Measurements from ENCODE around the gene SLC38A7. TPM values are rescaled to one million over a fixed set of nuclear protein-coding genes. Genes with fewer than 3 reads are reported as not detected.
A peak's percentile ranks its signal among the peaks of the same experiment; 100 is the strongest.

SLC38A7 gene
- polyA plus RNA-seq, 3 donors, result 5.1 to 23.4 (median 7.4) TPM

- Histone ChIP-seq H3K9ac (ENCODE audit: insufficient read depth, low read length, poor library complexity, severe bottlenecking) (no peak overlapping the region), H3K27ac (ENCODE audit: low read depth in 1 of 2, low read length in 2 of 2) (no peak overlapping the region), H3K79me2 (ENCODE audit: insufficient read depth, low read length) (peaks cover 100% of the 10 kb centered on the region), H3K27me3 (ENCODE audit: control insufficient read depth in 2 of 2, insufficient read depth in 2 of 2, low read length in 2 of 2) (no peaks in the 10 kb centered on the region), H3K4me3 (replicated peaks in 1 of 3; ENCODE audit: low read depth in 2 of 3, low read length in 3 of 3) (no peak overlapping the region), H3K36me3 (replicated peaks in 1 of 2; ENCODE audit: control insufficient read depth in 1 of 2, insufficient read depth in 2 of 2, low read length in 2 of 2) (peaks cover 51 to 90% of the 10 kb centered on the region in 2 donors), H4K20me1 (ENCODE audit: insufficient read depth, low read length) (peaks cover 100% of the 10 kb centered on the region), H3K4me2 (replicated peaks; ENCODE audit: extremely low read depth, low read length, poor library complexity, severe bottlenecking) (no peak overlapping the region), H3K9me3 (replicated peaks in 1 of 2; ENCODE audit: control insufficient read depth in 1 of 2, insufficient read depth in 1 of 2, low read length in 2 of 2) (no peaks in the 10 kb centered on the region), H3K4me1 (ENCODE audit: control insufficient read depth in 1 of 2, insufficient read depth in 2 of 2, low read length in 2 of 2) (no peaks in the 10 kb centered on the region), H2AFZ (ENCODE audit: insufficient read depth, low read depth, low read length, poor library complexity, severe bottlenecking) (no peak overlapping the region)
- Mint-ChIP-seq H3K4me3 (no peak overlapping the region), H3K27ac (peak overlapping the region in 1 of 7 donors; percentile 7), H3K36me3 (peaks cover 46 to 83% of the 10 kb centered on the region in 2 donors), H3K4me1 (no peaks in the 10 kb centered on the region), H3K27me3 (ENCODE audit: low read depth in 3 of 3) (no peaks in the 10 kb centered on the region), H3K9me3 (no peaks in the 10 kb centered on the region)
- WGBS (ENCODE audit: insufficient coverage), result 100% methylated on average over 3 of the region's 10 CpGs
- no peak for TF ChIP-seq CTCF (IDR thresholded peaks at IDR 0.05)
- intact Hi-C loops (cut with micrococcal nuclease), result loop anchor here in 1 of 2 donors (10.0 kb wide), 1 partner anchor 106 kb away; the partner anchor contains the start of gene SETD6
- DNase-seq, result no peak
These were observed 64.2 kb downstream of the SLC38A7 start for GRCh38 chr16:58620396-58620795.

- H3K4me1 Mint-ChIP-seq, result no peaks in the 10 kb centered on the region
- H3K27me3 ChIP-seq (ENCODE audit: control insufficient read depth in 2 of 2, insufficient read depth in 2 of 2, low read length in 2 of 2), result no peaks in the 10 kb centered on the region
- H3K9ac ChIP-seq (ENCODE audit: insufficient read depth, low read length, poor library complexity, severe bottlenecking), result no peak overlapping the region
- no peaks in the 10 kb centered on the region for H3K4me1 ChIP-seq (ENCODE audit: control insufficient read depth in 1 of 2, insufficient read depth in 2 of 2, low read length in 2 of 2)
- H3K27ac Mint-ChIP-seq, result peak overlapping the region in 1 of 7 donors; percentile 63
- H3K9me3 ChIP-seq (replicated peaks in 1 of 2; ENCODE audit: control insufficient read depth in 1 of 2, insufficient read depth in 1 of 2, low read length in 2 of 2), result no peaks in the 10 kb centered on the region
- peak overlapping the region in 1 of 2 donors; percentile 3 for H3K27ac ChIP-seq (ENCODE audit: low read depth in 1 of 2, low read length in 2 of 2)
- H3K4me3 ChIP-seq (replicated peaks in 1 of 3; ENCODE audit: low read depth in 2 of 3, low read length in 3 of 3), result no peak overlapping the region
- H3K79me2 ChIP-seq (ENCODE audit: insufficient read depth, low read length), result peaks cover 100% of the 10 kb centered on the region
- no peak for DNase-seq
- no peak overlapping the region for H2AFZ ChIP-seq (ENCODE audit: insufficient read depth, low read depth, low read length, poor library complexity, severe bottlenecking)
- intact Hi-C loops (cut with micrococcal nuclease), result no loop called here
- WGBS (ENCODE audit: insufficient coverage), result no CpG with 5 or more reads among the region's 3 CpGs
- H3K4me3 Mint-ChIP-seq, result no peak overlapping the region
- no peak for TF ChIP-seq CTCF (IDR thresholded peaks at IDR 0.05)
- H3K4me2 ChIP-seq (replicated peaks; ENCODE audit: extremely low read depth, low read length, poor library complexity, severe bottlenecking), result no peak overlapping the region
- peaks cover 24 to 59% of the 10 kb centered on the region in 2 donors for H3K36me3 Mint-ChIP-seq
- H4K20me1 ChIP-seq (ENCODE audit: insufficient read depth, low read length), result peaks cover 100% of the 10 kb centered on the region
- peaks cover 29 to 80% of the 10 kb centered on the region in 2 donors for H3K36me3 ChIP-seq (replicated peaks in 1 of 2; ENCODE audit: control insufficient read depth in 1 of 2, insufficient read depth in 2 of 2, low read length in 2 of 2)
- no peaks in the 10 kb centered on the region for H3K9me3 Mint-ChIP-seq
- no peaks in the 10 kb centered on the region for H3K27me3 Mint-ChIP-seq (ENCODE audit: low read depth in 3 of 3)
These were observed 69.3 kb downstream of the SLC38A7 start for GRCh38 chr16:58615280-58615679.

Other genes with a start within 250 kb of the SLC38A7 start
- not detected for gene NDRG4, start 184.6 kb downstream of the SLC38A7 start, polyA plus RNA-seq
- gene SETD6, start 169.3 kb downstream of the SLC38A7 start, polyA plus RNA-seq, result 10 to 100 TPM in 1 of 3 donors, 1 to 10 TPM in 2; 2.5 to 13.7 (median 3.4) TPM
- gene CNOT1, start 54.9 kb downstream of the SLC38A7 start, polyA plus RNA-seq, result 100 to 1,000 TPM in 1 of 3 donors, 10 to 100 TPM in 2; 50.8 to 182 (median 60.8) TPM
- gene GOT2, start 49.5 kb upstream of the SLC38A7 start, polyA plus RNA-seq, result 10 to 100 TPM; 14.9 to 35.8 (median 30.1) TPM

Measured in CD14-positive monocyte (primary cell).